ENCODE measurements around the gene ARHGAP33. TPM values are rescaled to one million over a fixed set of nuclear protein-coding genes. Genes with fewer than 3 reads are reported as not detected.

The ARHGAP33 gene
- total and polyA plus RNA-seq, 2 of the 4 experiments (the other 2 are of a cell fraction) = 0.72 to 11.9 TPM

GRCh38 chr19:35828692-35829301 lies 53.4 kb downstream of the ARHGAP33 start:
- intact Hi-C loops (cut with micrococcal nuclease) (no loop called here), in situ Hi-C loops (cut with MboI; ENCODE audit: low sequenced_read_pairs) (no loop called here), dilution Hi-C loops (cut with HindIII; ENCODE audit: low sequenced_read_pairs, unreplicated experiment) (no loop called here)
- Histone ChIP-seq H3K4me3 (ENCODE audit: insufficient read depth, low read depth, low read length) (no peak overlapping the region), H2AK5ac (ENCODE audit: low read depth, low read length) (no peak overlapping the region), H4K20me1 (ENCODE audit: insufficient read depth, low read length) (no peaks in the 10 kb centered on the region), H3K79me1 (ENCODE audit: low read depth in 1 of 2, low read length in 2 of 2) (no peaks in the 10 kb centered on the region), H3K4me1 (ENCODE audit: control insufficient read depth, insufficient read depth, low read length) (no peaks in the 10 kb centered on the region), H2BK5ac (ENCODE audit: low read depth, low read length, poor library complexity, severe bottlenecking) (no peak overlapping the region), H4K5ac (ENCODE audit: low read depth, low read length) (no peak overlapping the region), H3K56ac (ENCODE audit: extremely low read depth, insufficient read depth, low read length) (no peak overlapping the region), H2AK9ac (replicated peaks; ENCODE audit: low read depth, low read length, poor library complexity) (no peak overlapping the region), H2BK20ac (ENCODE audit: low read depth, low read length) (no peak overlapping the region), H2AFZ (replicated peaks; ENCODE audit: low read length, poor library complexity) (no peak overlapping the region), H4K91ac (ENCODE audit: insufficient read depth, low read depth, low read length) (no peak overlapping the region), H3K23ac (ENCODE audit: low read depth, low read length) (no peak overlapping the region), H3K18ac (ENCODE audit: low read depth, low read length) (no peak overlapping the region), H2BK120ac (ENCODE audit: low read depth, low read length) (no peak overlapping the region), H4K8ac (ENCODE audit: low read depth in 2 of 2, low read length in 2 of 2) (no peak overlapping the region), H3K9ac (ENCODE audit: low read depth, low read length) (no peak overlapping the region), H3K4ac (ENCODE audit: low read depth, low read length) (no peak overlapping the region), H3K14ac (replicated peaks; ENCODE audit: low read depth, low read length) (no peak overlapping the region), H3K27ac (ENCODE audit: insufficient read depth, low read length) (no peak overlapping the region), H3K36me3 (ENCODE audit: control insufficient read depth, insufficient read depth, low read length) (no peaks in the 10 kb centered on the region), H3K9me3 (ENCODE audit: control insufficient read depth, insufficient read depth, low read length) (no peaks in the 10 kb centered on the region), H2BK15ac (ENCODE audit: low read depth, low read length) (no peak overlapping the region), H3K4me2 (ENCODE audit: low read depth, low read length) (no peak overlapping the region), H3K27me3 (ENCODE audit: control insufficient read depth, insufficient read depth, low read length) (peaks cover 9% of the 10 kb centered on the region), H3K9me1 (ENCODE audit: insufficient read depth, low read length) (no peaks in the 10 kb centered on the region)
- BruUV-seq (replicated peaks) = no TSS peak
- ATAC-seq (ENCODE audit: low read depth) (peak; percentile 100), DNase-seq (peak; percentile 67)
- ChIA-PET CTCF (interaction anchor here (0.6 kb wide), 1 partner anchor 13 kb away, joined by 3 read pairs; no protein-coding TSS in a partner anchor), POLR2A (ENCODE audit: unreplicated experiment) (no interaction called here)
- no CpG with 5 or more reads among the region's 12 CpGs for WGBS, 2 experiments (ENCODE audit: extremely low coverage in 2 of 2, insufficient read length in 1 of 2)
- TF ChIP-seq SMC3 (IDR thresholded peaks at IDR 0.05; ENCODE audit: low read depth, low read length) = no peak
- peak; percentile 97 for TF ChIP-seq MXI1 (IDR thresholded peaks at IDR 0.05; ENCODE audit: borderline replicate concordance, low read depth, low read length)

All from IMR-90 (cell line).